Activated naive CD8-positive, alpha-beta T cell (primary cell): ENCODE measurements around the gene CDK2AP2.

Experiments
- H3K27ac Mint-ChIP-seq: one replicate; pipeline ENCODE4 v1.8.0; 2021; ENCODE audit warnings: mixed read lengths
- H3K27me3 Mint-ChIP-seq: one replicate; pipeline ENCODE4 v1.8.0; 2021; ENCODE audit warnings: mixed read lengths
- H3K36me3 Mint-ChIP-seq: one replicate; pipeline ENCODE4 v1.8.0; 2021; ENCODE audit warnings: mixed read lengths
- H3K4me1 Mint-ChIP-seq: one replicate; pipeline ENCODE4 v1.8.0; 2021; ENCODE audit warnings: low read depth, mixed read lengths
- H3K4me3 Mint-ChIP-seq: one replicate; pipeline ENCODE4 v1.8.0; 2021; ENCODE audit warnings: mild to moderate bottlenecking, mixed read lengths
- H3K9me3 Mint-ChIP-seq: one replicate; pipeline ENCODE4 v1.8.0; 2021; ENCODE audit warnings: low read depth, mixed read lengths

Gene CDK2AP2

GRCh38 chr11:67463186-67463585, 44.8 kb downstream of the CDK2AP2 start:
- H3K9me3 Mint-ChIP-seq, result no peaks in the 10 kb centered on the region
- H3K27ac Mint-ChIP-seq, result no peak overlapping the region
- H3K4me3 Mint-ChIP-seq, result no peak overlapping the region
- no peaks in the 10 kb centered on the region for H3K27me3 Mint-ChIP-seq
- H3K4me1 Mint-ChIP-seq, result peaks cover 30% of the 10 kb centered on the region
- no peaks in the 10 kb centered on the region for H3K36me3 Mint-ChIP-seq

GRCh38 chr11:67458266-67458665, 49.7 kb downstream of the CDK2AP2 start:
- Mint-ChIP-seq H3K27me3 (no peaks in the 10 kb centered on the region), H3K4me1 (peaks cover 4% of the 10 kb centered on the region), H3K27ac (no peak overlapping the region), H3K9me3 (no peaks in the 10 kb centered on the region), H3K4me3 (no peak overlapping the region), H3K36me3 (no peaks in the 10 kb centered on the region)

GRCh38 chr11:67457453-67457852, 50.5 kb downstream of the CDK2AP2 start:
- H3K9me3 Mint-ChIP-seq, result no peaks in the 10 kb centered on the region
- H3K4me3 Mint-ChIP-seq, result no peak overlapping the region
- no peak overlapping the region for H3K27ac Mint-ChIP-seq
- no peaks in the 10 kb centered on the region for H3K27me3 Mint-ChIP-seq
- H3K4me1 Mint-ChIP-seq, result peaks cover 3% of the 10 kb centered on the region
- no peaks in the 10 kb centered on the region for H3K36me3 Mint-ChIP-seq
